GM06990 (cell line): Measurements from ENCODE around the gene CLDN20.

Experiments used
- DNase-seq: peaks from one replicate; pipeline ENCODE4 v3.0.0-alpha.2; 2011; ENCODE audit not compliant: insufficient read length; ENCODE audit errors: extremely low read depth
- H3K27me3 ChIP-seq: replicated peaks from 2 replicates; pipeline ENCODE4 v1.6.0; 2011; ENCODE audit warnings: low read length; ENCODE audit not compliant: control insufficient read depth, insufficient read depth
- H3K36me3 ChIP-seq: 2 replicates; pipeline ENCODE4 v1.5.1; 2011; ENCODE audit warnings: low read length; ENCODE audit not compliant: control insufficient read depth, insufficient read depth
- H3K4me3 ChIP-seq: replicated peaks from 2 replicates; pipeline ENCODE4 v1.5.1; 2011; ENCODE audit warnings: low read depth, mild to moderate bottlenecking, control low read depth, low read length
- CTCF ChIP-seq: IDR thresholded peaks from 2 replicates; pipeline ENCODE4 v1.5.1; 2011; ENCODE audit warnings: low read length, control low read depth, mild to moderate bottlenecking, inconsistent platforms; ENCODE audit not compliant: insufficient read depth, poor library complexity, severe bottlenecking

The CLDN20 gene

GRCh38 chr6:155253337-155253736 lies 10.5 kb upstream of the CLDN20 start:
- TF ChIP-seq CTCF = no peak
- no peak for DNase-seq
- H3K4me3 ChIP-seq = no peak overlapping the region
- H3K27me3 ChIP-seq = no peaks in the 10 kb centered on the region
- H3K36me3 ChIP-seq = peaks cover 36% of the 10 kb centered on the region

- no peaks in the 10 kb centered on the region for H3K27me3 ChIP-seq
- peaks cover 42% of the 10 kb centered on the region for H3K36me3 ChIP-seq
- TF ChIP-seq CTCF = no peak
- no peak overlapping the region for H3K4me3 ChIP-seq
- DNase-seq = no peak
These were observed 9.7 kb upstream of the CLDN20 start for GRCh38 chr6:155254139-155254538.

GRCh38 chr6:155256122-155256795 lies 7.6 kb upstream of the CLDN20 start:
- DNase-seq = no peak
- Histone ChIP-seq H3K36me3 (peaks cover 40% of the 10 kb centered on the region), H3K4me3 (no peak overlapping the region), H3K27me3 (no peaks in the 10 kb centered on the region)
- TF ChIP-seq CTCF = no peak

GRCh38 chr6:155257796-155258195 lies 6.0 kb upstream of the CLDN20 start:
- Histone ChIP-seq H3K4me3 (no peak overlapping the region), H3K36me3 (peaks cover 32% of the 10 kb centered on the region), H3K27me3 (no peaks in the 10 kb centered on the region)
- TF ChIP-seq CTCF = no peak
- no peak for DNase-seq

- TF ChIP-seq CTCF = no peak
- no peak for DNase-seq
- Histone ChIP-seq H3K36me3 (peaks cover 28% of the 10 kb centered on the region), H3K27me3 (no peaks in the 10 kb centered on the region), H3K4me3 (no peak overlapping the region)
These were observed 4.6 kb upstream of the CLDN20 start for GRCh38 chr6:155259204-155259603.

- Histone ChIP-seq H3K36me3 (peaks cover 22% of the 10 kb centered on the region), H3K27me3 (no peaks in the 10 kb centered on the region), H3K4me3 (no peak overlapping the region)
- DNase-seq = no peak
- TF ChIP-seq CTCF = no peak
These were observed 3.9 kb upstream of the CLDN20 start for GRCh38 chr6:155259897-155260296.
